Transverse colon (tissue), 3 donors: ENCODE measurements around the gene PPP1R17.

Experiments
- EP300 ChIP-seq: sonication (generic); formaldehyde crosslinking; IDR thresholded peaks from one replicate; pipeline ENCODE4 v1.6.1; 2017; ENCODE audit warnings: antibody characterized with exemption, low read depth
- POLR2A ChIP-seq: fragments of 450-650 bp; IDR thresholded peaks from one replicate; pipeline ENCODE4 v1.6.1; 2016; ENCODE audit warnings: antibody characterized with exemption, mild to moderate bottlenecking, moderate library complexity
- TF ChIP-seq, protein P1 (sequence below), 5 experiments: fragments of 200-600 bp in 3 of 5; fragments of 450-650 bp in 2 of 5; sonication (generic) in 3 of 5; IDR thresholded peaks; 1 replicate in 2 of 5; 2 replicates in 3 of 5; pipeline ENCODE4 v1.5.1; 2016 to 2017; ENCODE audit warnings: antibody characterized with exemption in 5 of 5, inconsistent platforms in 3 of 5, mild to moderate bottlenecking in 2 of 5, moderate library complexity in 1 of 5

DNA sequence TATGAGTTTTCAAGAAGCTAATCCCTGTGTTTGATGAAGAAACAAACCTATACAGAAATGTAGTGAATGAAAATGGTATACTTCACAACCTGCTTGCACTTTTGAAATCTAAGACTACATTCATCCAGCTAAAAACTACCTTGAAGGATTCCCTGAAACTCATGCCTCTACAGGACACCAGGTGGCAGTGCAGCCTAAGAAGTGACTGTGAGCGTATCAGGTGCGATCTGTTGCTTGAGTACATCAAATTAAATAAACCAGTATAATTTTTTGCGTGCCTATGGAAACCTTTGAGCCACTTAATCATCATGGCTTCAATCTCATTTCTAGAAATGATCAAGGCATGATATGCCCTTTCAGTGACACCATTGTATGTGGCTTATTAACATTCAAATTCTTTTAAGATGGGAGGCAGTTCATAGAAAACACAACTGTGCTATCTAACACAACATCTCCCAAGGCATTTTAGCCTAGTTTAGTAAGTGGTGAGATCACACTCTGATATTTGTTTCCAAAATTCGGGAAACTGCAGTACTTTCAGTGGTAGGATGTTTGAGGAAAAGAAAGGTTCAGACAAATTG lies 57.4 kb downstream of the PPP1R17 start:
- TF ChIP-seq, protein P1, sequence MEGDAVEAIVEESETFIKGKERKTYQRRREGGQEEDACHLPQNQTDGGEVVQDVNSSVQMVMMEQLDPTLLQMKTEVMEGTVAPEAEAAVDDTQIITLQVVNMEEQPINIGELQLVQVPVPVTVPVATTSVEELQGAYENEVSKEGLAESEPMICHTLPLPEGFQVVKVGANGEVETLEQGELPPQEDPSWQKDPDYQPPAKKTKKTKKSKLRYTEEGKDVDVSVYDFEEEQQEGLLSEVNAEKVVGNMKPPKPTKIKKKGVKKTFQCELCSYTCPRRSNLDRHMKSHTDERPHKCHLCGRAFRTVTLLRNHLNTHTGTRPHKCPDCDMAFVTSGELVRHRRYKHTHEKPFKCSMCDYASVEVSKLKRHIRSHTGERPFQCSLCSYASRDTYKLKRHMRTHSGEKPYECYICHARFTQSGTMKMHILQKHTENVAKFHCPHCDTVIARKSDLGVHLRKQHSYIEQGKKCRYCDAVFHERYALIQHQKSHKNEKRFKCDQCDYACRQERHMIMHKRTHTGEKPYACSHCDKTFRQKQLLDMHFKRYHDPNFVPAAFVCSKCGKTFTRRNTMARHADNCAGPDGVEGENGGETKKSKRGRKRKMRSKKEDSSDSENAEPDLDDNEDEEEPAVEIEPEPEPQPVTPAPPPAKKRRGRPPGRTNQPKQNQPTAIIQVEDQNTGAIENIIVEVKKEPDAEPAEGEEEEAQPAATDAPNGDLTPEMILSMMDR (IDR thresholded peaks at IDR 0.05) = peak; percentile 79 to 88 (median 83)
- TF ChIP-seq EP300 (no peak), POLR2A (no peak)
